Neural progenitor cell (in vitro differentiated cells): ENCODE data around the gene ROBO4. TPM values are rescaled to one million over a fixed set of nuclear protein-coding genes. Genes with fewer than 3 reads are reported as not detected.
A peak's percentile ranks its signal among the peaks of the same experiment; 100 is the strongest.

Experiments
- DNase-seq: peaks from one replicate; pipeline ENCODE4 v3.0.0-alpha.2; 2016; ENCODE audit warnings: low spot score
- H2AFZ ChIP-seq: fragments of 200-600 bp; sonication (generic); replicated peaks from 2 replicates; pipeline ENCODE4 v1.6.1; 2016; ENCODE audit warnings: antibody characterized with exemption
- H3F3A ChIP-seq: fragments of 200-600 bp; sonication (generic); 2 replicates; pipeline ENCODE4 v1.6.1; 2016; ENCODE audit warnings: antibody characterized with exemption, low read depth
- H3K27ac ChIP-seq: fragments of 200-600 bp; sonication (generic); 2 replicates; pipeline ENCODE4 v1.5.1; 2016; ENCODE audit warnings: mild to moderate bottlenecking
- H3K27me3 ChIP-seq: fragments of 200-600 bp; sonication (generic); 2 replicates; pipeline ENCODE4 v1.6.1; 2016; ENCODE audit warnings: mild to moderate bottlenecking, moderate library complexity
- H3K36me3 ChIP-seq: fragments of 200-600 bp; sonication (generic); 2 replicates; pipeline ENCODE4 v1.5.1; 2016
- H3K4me1 ChIP-seq: fragments of 200-600 bp; sonication (generic); 2 replicates; pipeline ENCODE4 v1.6.1; 2016; ENCODE audit warnings: mixed run types
- H3K4me2 ChIP-seq: fragments of 200-600 bp; sonication (generic); 2 replicates; pipeline ENCODE4 v1.6.1; 2016
- H3K4me3 ChIP-seq: fragments of 200-600 bp; sonication (generic); 2 replicates; pipeline ENCODE4 v1.5.1; 2016
- H3K79me2 ChIP-seq: fragments of 200-600 bp; sonication (generic); 2 replicates; pipeline ENCODE4 v1.6.1; 2016; ENCODE audit warnings: low read depth
- H3K9ac ChIP-seq: fragments of 200-600 bp; sonication (generic); 2 replicates; pipeline ENCODE4 v1.6.1; 2016
- H3K9me3 ChIP-seq: fragments of 200-600 bp; sonication (generic); 2 replicates; pipeline ENCODE4 v1.5.1; 2016; ENCODE audit warnings: low read depth
- H4K20me1 ChIP-seq: fragments of 200-600 bp; sonication (generic); 2 replicates; pipeline ENCODE4 v1.6.1; 2016; ENCODE audit warnings: low read depth
- H3K27ac Mint-ChIP-seq: 3 replicates; pipeline ENCODE4 v1.8.0; 2021; ENCODE audit warnings: mixed read lengths
- H3K27me3 Mint-ChIP-seq: 2 replicates; pipeline ENCODE4 v1.8.0; 2022; ENCODE audit warnings: low read depth, mild to moderate bottlenecking, inconsistent platforms, moderate library complexity, mixed read lengths; ENCODE audit not compliant: insufficient read depth
- H3K36me3 Mint-ChIP-seq: 3 replicates; pipeline ENCODE4 v1.8.0; 2021; ENCODE audit warnings: mixed read lengths
- H3K4me1 Mint-ChIP-seq: 3 replicates; pipeline ENCODE4 v1.8.0; 2021; ENCODE audit warnings: mixed read lengths
- H3K4me3 Mint-ChIP-seq: 3 replicates; pipeline ENCODE4 v1.8.0; 2021; ENCODE audit warnings: mild to moderate bottlenecking, moderate library complexity, mixed read lengths
- H3K9me3 Mint-ChIP-seq: 3 replicates; pipeline ENCODE4 v1.8.0; 2020; ENCODE audit warnings: mixed read lengths
- EZH2 ChIP-seq: fragments of 200-600 bp; sonication (generic); IDR thresholded peaks from 2 replicates; pipeline ENCODE4 v1.6.1; 2017; ENCODE audit warnings: antibody characterized with exemption, mild to moderate bottlenecking, moderate library complexity
- EZH2phosphoT487 ChIP-seq: fragments of 200-600 bp; sonication (generic); IDR thresholded peaks from 2 replicates; pipeline ENCODE4 v1.6.1; 2017; ENCODE audit warnings: antibody characterized with exemption
- total RNA-seq: library from RNA; depleted of rRNA; stranded (reverse); fragments of >200 nt; gene quantifications from 2 replicates; pipeline ENCODE4 v1.2.3, GENCODE V29; 2015; ENCODE audit warnings: low replicate concordance
- TF ChIP-seq, protein P1 (sequence below): fragments of 200-600 bp; sonication (generic); IDR thresholded peaks from 2 replicates; pipeline ENCODE4 v1.5.1; 2017; ENCODE audit warnings: antibody characterized with exemption, mild to moderate bottlenecking

The ROBO4 gene
- total RNA-seq, 1 donor from 2014 or later: not detected

DNA sequence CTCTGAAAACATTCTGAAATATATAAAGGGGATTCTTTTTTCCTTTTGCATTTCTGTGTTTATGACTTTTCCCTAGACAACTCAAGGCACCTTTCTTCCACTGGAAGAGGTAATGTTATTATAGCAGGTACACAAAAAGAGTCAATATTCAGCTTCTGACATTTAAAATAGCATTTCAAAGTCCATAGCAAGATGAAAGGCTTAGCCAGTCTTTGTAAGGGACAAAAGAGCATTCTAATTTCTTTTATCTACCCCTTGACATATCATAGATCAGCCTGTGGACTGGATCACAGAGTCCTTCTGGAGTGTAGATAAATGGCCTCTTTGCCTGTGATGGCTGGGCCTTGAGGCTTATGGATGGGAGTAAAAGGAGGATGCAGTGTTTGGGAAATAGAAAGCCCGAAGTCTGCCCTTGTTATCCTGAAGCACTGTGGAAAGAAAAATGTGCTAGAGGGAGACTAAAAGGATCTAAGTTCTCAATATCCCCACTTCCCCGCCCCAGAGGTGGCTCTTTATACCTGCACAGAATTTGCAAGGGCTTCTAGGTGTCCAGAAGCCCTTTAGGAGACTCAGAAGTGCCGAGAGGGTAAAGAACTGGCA lies 39.8 kb upstream of the ROBO4 start:
- no peak overlapping the region for H3K4me2 ChIP-seq
- Mint-ChIP-seq H3K9me3 (no peaks in the 10 kb centered on the region), H3K27me3 (peaks cover 6% of the 10 kb centered on the region), H3K4me1 (peaks cover 17% of the 10 kb centered on the region), H3K36me3 (no peaks in the 10 kb centered on the region), H3K4me3 (no peak overlapping the region), H3K27ac (no peak overlapping the region)
- H3K79me2 ChIP-seq: no peaks in the 10 kb centered on the region
- no peak overlapping the region for H3K9ac ChIP-seq
- no peak overlapping the region for H3K4me3 ChIP-seq
- H3K27ac ChIP-seq: no peak overlapping the region
- no peaks in the 10 kb centered on the region for H4K20me1 ChIP-seq
- H3K27me3 ChIP-seq: peaks cover 30% of the 10 kb centered on the region
- H2AFZ ChIP-seq: no peak overlapping the region
- H3K4me1 ChIP-seq: peaks cover 44% of the 10 kb centered on the region
- TF ChIP-seq, protein P1, sequence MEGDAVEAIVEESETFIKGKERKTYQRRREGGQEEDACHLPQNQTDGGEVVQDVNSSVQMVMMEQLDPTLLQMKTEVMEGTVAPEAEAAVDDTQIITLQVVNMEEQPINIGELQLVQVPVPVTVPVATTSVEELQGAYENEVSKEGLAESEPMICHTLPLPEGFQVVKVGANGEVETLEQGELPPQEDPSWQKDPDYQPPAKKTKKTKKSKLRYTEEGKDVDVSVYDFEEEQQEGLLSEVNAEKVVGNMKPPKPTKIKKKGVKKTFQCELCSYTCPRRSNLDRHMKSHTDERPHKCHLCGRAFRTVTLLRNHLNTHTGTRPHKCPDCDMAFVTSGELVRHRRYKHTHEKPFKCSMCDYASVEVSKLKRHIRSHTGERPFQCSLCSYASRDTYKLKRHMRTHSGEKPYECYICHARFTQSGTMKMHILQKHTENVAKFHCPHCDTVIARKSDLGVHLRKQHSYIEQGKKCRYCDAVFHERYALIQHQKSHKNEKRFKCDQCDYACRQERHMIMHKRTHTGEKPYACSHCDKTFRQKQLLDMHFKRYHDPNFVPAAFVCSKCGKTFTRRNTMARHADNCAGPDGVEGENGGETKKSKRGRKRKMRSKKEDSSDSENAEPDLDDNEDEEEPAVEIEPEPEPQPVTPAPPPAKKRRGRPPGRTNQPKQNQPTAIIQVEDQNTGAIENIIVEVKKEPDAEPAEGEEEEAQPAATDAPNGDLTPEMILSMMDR: no peak
- TF ChIP-seq EZH2 (no peak), EZH2phosphoT487 (no peak)
- no peak for DNase-seq
- H3K9me3 ChIP-seq: no peaks in the 10 kb centered on the region
- H3F3A ChIP-seq: peaks cover 6% of the 10 kb centered on the region
- no peaks in the 10 kb centered on the region for H3K36me3 ChIP-seq

DNA sequence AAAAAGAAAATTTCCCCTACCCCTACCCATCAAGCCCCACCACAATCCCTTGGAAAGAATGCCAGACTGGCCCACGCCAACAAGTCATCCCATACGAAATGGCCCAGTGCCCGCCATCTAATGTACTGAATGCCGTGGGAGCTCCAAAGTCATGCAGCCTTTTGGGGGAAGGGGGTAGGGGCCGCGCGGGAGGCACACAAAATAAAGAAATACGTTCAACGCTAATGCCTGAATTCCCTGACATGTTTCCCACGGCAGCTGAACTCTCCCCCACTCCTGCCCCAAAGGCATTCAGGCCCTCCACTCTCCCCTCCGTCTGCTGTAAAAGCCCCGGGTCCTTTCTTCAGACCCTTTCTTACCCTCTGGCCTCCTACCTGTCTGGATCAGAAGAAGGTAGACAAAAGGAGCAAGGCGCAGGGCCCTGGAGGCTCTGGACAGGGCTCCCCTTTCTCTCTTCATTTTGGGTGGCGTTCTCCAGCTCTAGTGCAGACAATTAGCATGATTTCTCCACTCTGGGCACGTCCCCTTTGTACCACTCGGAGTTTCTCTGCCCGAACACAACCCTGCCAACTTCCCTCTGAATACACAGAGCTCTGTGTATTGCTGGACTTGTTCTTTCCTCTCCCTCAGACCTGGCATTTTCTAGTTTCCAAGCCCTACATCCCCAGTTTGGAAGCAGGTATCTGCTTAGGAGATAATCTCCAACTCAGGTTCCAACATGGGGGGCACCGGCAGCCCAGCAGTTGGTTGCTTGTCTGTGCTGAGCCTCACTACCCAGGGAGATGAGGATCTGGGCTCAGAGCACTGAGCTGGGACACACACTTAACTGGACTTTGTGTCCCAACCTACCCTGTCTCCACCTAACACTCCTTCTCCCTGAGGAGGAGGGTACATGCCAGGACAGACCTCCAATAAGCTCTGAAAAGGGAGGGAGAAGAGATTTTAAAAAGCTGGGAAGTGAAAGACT lies 38.2 kb upstream of the ROBO4 start, which contains the start of gene HEPACAM:
TSS of gene HEPACAM (minus strand) at position 500 of the 967 bp plus-strand sequence. CDS start at position 459, 41 bp downstream.
- H3K9me3 ChIP-seq: no peaks in the 10 kb centered on the region
- no peak within 1 kb of the TSS for H2AFZ ChIP-seq
- Mint-ChIP-seq H3K27me3 (peaks cover 6% of the 10 kb centered on the region), H3K36me3 (no peaks in the 10 kb centered on the region), H3K4me3 (no peak within 1 kb of the TSS), H3K9me3 (no peaks in the 10 kb centered on the region), H3K27ac (peak within 1 kb of the TSS; percentile 61), H3K4me1 (peaks cover 15% of the 10 kb centered on the region)
- no peak within 1 kb of the TSS for H3K4me3 ChIP-seq
- DNase-seq: no peak
- no peaks in the 10 kb centered on the region for H3K79me2 ChIP-seq
- no peaks in the 10 kb centered on the region for H3F3A ChIP-seq
- H4K20me1 ChIP-seq: no peaks in the 10 kb centered on the region
- peak within 1 kb of the TSS; percentile 12 for H3K4me2 ChIP-seq
- H3K4me1 ChIP-seq: peaks cover 33% of the 10 kb centered on the region
- no peak within 1 kb of the TSS for H3K27ac ChIP-seq
- H3K36me3 ChIP-seq: no peaks in the 10 kb centered on the region
- TF ChIP-seq, protein P1: no peak
- H3K27me3 ChIP-seq: peaks cover 43% of the 10 kb centered on the region
- no peak within 1 kb of the TSS for H3K9ac ChIP-seq

DNA sequence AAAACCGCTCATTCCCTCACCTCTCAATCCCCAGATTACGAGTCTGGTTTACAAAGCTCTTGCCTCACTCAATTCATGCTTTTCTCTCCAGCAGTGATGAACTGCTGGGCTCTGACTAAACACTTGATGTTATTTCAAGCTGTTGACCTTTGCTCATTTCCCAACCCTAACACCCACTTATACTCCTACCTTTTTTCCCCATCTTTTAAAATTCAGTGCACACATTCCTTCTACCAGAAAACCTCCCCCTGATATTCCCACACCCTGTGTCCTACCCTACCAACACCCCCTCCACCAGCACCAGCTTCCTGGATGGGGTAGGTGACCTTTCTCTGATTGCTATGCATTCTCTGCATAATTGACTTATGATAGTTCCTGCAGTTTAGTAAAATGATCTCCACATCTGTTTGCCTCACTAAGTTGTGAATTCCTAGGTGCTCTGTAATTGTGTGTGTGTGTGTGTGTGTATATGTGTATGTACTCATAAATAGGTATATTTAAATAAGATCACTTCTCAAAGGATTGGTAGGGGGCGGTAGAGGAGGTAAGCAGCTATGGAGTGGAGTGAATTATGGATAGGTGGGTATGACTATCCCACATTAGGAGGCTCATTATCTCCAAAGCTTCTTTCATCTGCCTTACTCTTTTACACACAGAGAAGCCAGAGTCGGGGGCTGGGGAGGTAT lies 37.3 kb upstream of the ROBO4 start:
- H3K4me3 ChIP-seq: no peak overlapping the region
- H3K9me3 ChIP-seq: no peaks in the 10 kb centered on the region
- no peaks in the 10 kb centered on the region for H3K79me2 ChIP-seq
- no peak overlapping the region for H3K4me3 Mint-ChIP-seq
- no peak overlapping the region for H3K27ac Mint-ChIP-seq
- no peak for TF ChIP-seq EZH2
- TF ChIP-seq, protein P1: peak; percentile 18
- no peak for DNase-seq
- no peak overlapping the region for H3K27ac ChIP-seq
- no peaks in the 10 kb centered on the region for H3K36me3 ChIP-seq
- no peaks in the 10 kb centered on the region for H3F3A ChIP-seq
- H3K27me3 ChIP-seq: peaks cover 51% of the 10 kb centered on the region
- no peaks in the 10 kb centered on the region for H3K36me3 Mint-ChIP-seq
- H3K4me1 ChIP-seq: peaks cover 33% of the 10 kb centered on the region
- H4K20me1 ChIP-seq: no peaks in the 10 kb centered on the region
- peaks cover 15% of the 10 kb centered on the region for H3K4me1 Mint-ChIP-seq
- H3K27me3 Mint-ChIP-seq: peaks cover 6% of the 10 kb centered on the region
- H3K9me3 Mint-ChIP-seq: no peaks in the 10 kb centered on the region
- no peak overlapping the region for H3K9ac ChIP-seq
- H2AFZ ChIP-seq: no peak overlapping the region
- H3K4me2 ChIP-seq: peak overlapping the region; percentile 12
